Breast epithelium (tissue), 4 donors: ENCODE measurements around the gene MTNR1A. TPM values are rescaled to one million over a fixed set of nuclear protein-coding genes. Genes with fewer than 3 reads are reported as not detected.
"Not testable (repeated sequence)": the region's sequence is repeated elsewhere in the genome, so short reads cannot be mapped to it uniquely, and the experiment has no call there.

ENCODE experiments used
- DNase-seq, 2 donors: peaks; one replicate each; pipeline ENCODE4 v3.0.0-alpha.2; 2019; ENCODE audit warnings: low spot score in 2 of 2
- H3K27ac ChIP-seq, 2 donors: fragments of 200-600 bp; sonication (generic) in 1 of 2; one replicate each; pipeline ENCODE4 v1.5.1; 2016 to 2019; ENCODE audit warnings: mild to moderate bottlenecking in 1 of 2
- H3K27me3 ChIP-seq, 2 donors: fragments of 200-600 bp; sonication (generic) in 1 of 2; one replicate each; pipeline versions ENCODE4 v1.5.1 to v1.6.0; 2017 to 2019; ENCODE audit warnings: control low read depth in 1 of 2, mild to moderate bottlenecking in 1 of 2
- H3K36me3 ChIP-seq: fragments of 200-600 bp; one replicate; pipeline ENCODE4 v1.5.1; 2019
- H3K4me1 ChIP-seq, 2 donors: fragments of 200-600 bp; sonication (generic); one replicate each; pipeline ENCODE4 v1.5.1; 2016 to 2019; ENCODE audit warnings: control low read depth in 1 of 2
- H3K4me3 ChIP-seq, 3 donors: fragments of 200-600 bp; sonication (generic); 1 replicate in 2 of 3; 2 replicates in 1 of 3; pipeline ENCODE4 v1.5.1; 2016 to 2019; ENCODE audit warnings: mild to moderate bottlenecking in 3 of 3, moderate library complexity in 2 of 3
- H3K9me3 ChIP-seq, 2 donors: fragments of 200-600 bp; sonication (generic) in 1 of 2; one replicate each; pipeline ENCODE4 v1.5.1; 2016 to 2019; ENCODE audit warnings: control low read depth in 1 of 2
- POLR2A ChIP-seq: fragments of 450-650 bp; IDR thresholded peaks from one replicate; pipeline ENCODE4 v1.6.1; 2016; ENCODE audit warnings: antibody characterized with exemption, mild to moderate bottlenecking, moderate library complexity
- POLR2AphosphoS5 ChIP-seq, 3 donors: sonication (generic); formaldehyde crosslinking; IDR thresholded peaks; one replicate each; pipeline ENCODE4 v1.6.1; 2017; ENCODE audit warnings: antibody characterized with exemption in 3 of 3
- intact Hi-C: fragments of 100-400 bp; cut with DNase I; formaldehyde crosslinking; loops from one replicate; pipeline ENCODE4 v1.15.1; 2023; ENCODE audit warnings: low total_unique reads
- total RNA-seq, 3 donors: library from RNA; depleted of rRNA; stranded (reverse); fragments of >200 nt; gene quantifications; one replicate each; pipeline ENCODE4 v1.1.0, GENCODE V29; 2016
- TF ChIP-seq, protein P1 (sequence below), 3 donors: fragments of 450-650 bp; IDR thresholded peaks; one replicate each; pipeline ENCODE4 v1.5.1; 2016 to 2017; ENCODE audit warnings: antibody characterized with exemption in 3 of 3, mild to moderate bottlenecking in 3 of 3, moderate library complexity in 3 of 3

Gene MTNR1A
- total RNA-seq, 3 donors from 2014 or later: not detected

DNA sequence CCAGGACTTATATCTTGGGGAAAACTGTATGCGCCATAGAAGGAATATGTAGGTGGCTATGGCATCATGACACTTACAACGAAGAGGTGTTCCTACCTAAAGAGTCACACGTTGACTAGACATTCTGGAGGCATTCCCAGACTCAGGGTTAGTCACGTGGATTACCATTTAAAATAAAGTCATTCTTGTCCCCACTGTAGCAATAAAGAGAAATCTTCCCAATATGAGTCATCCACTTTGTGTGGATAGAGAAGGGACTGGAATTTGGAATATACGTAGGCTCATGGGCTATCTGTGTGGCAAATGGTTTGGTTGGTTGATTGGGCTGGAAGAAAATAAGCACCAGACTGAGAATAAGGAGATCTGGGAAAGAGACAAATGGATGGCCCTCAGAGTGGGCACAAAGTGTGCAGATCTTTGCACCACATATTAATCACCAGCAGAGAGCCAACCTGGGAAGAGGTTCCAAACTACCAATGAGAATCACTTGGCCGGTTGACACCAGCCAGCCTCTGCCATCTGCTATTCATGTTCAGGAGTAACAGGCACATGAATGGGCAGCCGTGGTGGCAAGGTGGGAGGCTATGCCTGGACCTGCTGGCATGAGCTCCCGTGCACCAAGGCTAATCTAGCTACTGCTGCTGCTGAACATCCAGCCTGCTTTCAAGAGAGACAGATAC, 41.0 kb downstream of the MTNR1A start:
- no peaks in the 10 kb centered on the region for H3K27me3 ChIP-seq

DNA sequence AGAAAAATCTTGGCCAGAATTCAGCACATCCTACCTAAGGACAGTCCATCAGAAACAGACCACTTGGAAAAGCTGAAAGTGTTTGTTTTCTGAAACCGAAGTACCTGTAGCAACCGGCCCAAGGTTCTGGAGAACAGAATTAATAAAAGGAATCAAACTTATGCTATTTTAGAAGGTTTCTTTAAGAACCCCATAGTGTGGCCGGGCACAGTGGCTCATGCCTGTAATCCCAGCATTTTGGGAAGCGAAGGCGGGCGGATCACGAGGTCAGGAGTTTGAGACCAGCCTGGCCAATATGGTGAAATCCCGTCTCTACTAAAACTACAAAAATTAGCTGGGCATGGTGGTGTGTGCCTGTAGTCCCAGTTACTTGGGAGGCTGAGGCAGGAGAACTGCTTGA, 50.6 kb downstream of the MTNR1A start:
- DNase-seq, H3K4me1 ChIP-seq, H3K4me3 ChIP-seq, intact Hi-C loops, H3K27me3 ChIP-seq, H3K9me3 ChIP-seq, H3K27ac ChIP-seq, H3K36me3 ChIP-seq: not testable (repeated sequence)

More for the DNA sequence above, 41.0 kb downstream of the MTNR1A start:
- TF ChIP-seq POLR2AphosphoS5 (IDR thresholded peaks at IDR 0.05) (no peak), POLR2A (no peak)
- TF ChIP-seq, protein P1, sequence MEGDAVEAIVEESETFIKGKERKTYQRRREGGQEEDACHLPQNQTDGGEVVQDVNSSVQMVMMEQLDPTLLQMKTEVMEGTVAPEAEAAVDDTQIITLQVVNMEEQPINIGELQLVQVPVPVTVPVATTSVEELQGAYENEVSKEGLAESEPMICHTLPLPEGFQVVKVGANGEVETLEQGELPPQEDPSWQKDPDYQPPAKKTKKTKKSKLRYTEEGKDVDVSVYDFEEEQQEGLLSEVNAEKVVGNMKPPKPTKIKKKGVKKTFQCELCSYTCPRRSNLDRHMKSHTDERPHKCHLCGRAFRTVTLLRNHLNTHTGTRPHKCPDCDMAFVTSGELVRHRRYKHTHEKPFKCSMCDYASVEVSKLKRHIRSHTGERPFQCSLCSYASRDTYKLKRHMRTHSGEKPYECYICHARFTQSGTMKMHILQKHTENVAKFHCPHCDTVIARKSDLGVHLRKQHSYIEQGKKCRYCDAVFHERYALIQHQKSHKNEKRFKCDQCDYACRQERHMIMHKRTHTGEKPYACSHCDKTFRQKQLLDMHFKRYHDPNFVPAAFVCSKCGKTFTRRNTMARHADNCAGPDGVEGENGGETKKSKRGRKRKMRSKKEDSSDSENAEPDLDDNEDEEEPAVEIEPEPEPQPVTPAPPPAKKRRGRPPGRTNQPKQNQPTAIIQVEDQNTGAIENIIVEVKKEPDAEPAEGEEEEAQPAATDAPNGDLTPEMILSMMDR (IDR thresholded peaks at IDR 0.05): no peak
- no peaks in the 10 kb centered on the region for H3K4me1 ChIP-seq
- DNase-seq: no peak
- intact Hi-C loops: no loop called here
- H3K9me3 ChIP-seq: peaks cover 0 to 19% of the 10 kb centered on the region in 2 donors
- no peaks in the 10 kb centered on the region for H3K36me3 ChIP-seq
- no peak overlapping the region for H3K4me3 ChIP-seq
- H3K27ac ChIP-seq: no peak overlapping the region

DNA sequence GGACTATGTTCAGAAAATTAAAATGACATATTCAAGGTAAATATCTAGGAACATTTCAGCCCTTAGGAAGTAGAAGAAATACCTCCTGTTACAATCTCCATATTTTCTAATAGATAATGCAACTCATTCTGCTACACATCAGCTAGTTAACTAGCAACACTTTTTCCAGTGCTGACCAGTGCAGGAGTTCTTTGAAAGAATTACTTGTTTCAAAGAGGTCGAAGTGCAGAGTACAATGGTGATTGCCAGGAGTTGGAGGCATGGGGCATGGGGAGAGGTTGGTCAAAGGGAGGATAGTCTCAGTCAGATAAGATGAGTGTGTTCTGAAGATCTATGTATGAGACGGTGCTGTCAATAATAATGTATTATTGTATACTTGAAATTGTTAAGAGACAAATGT, 53.1 kb downstream of the MTNR1A start:
- Histone ChIP-seq H3K36me3 (no peaks in the 10 kb centered on the region), H3K9me3 (no peaks in the 10 kb centered on the region), H3K27ac (no peak overlapping the region), H3K4me1 (no peaks in the 10 kb centered on the region), H3K4me3 (no peak overlapping the region), H3K27me3 (no peaks in the 10 kb centered on the region)
- intact Hi-C loops: no loop called here
- TF ChIP-seq, protein P1 (IDR thresholded peaks at IDR 0.05): no peak
- TF ChIP-seq POLR2A: no peak
- TF ChIP-seq POLR2AphosphoS5 (IDR thresholded peaks at IDR 0.05): no peak
- no peak for DNase-seq

DNA sequence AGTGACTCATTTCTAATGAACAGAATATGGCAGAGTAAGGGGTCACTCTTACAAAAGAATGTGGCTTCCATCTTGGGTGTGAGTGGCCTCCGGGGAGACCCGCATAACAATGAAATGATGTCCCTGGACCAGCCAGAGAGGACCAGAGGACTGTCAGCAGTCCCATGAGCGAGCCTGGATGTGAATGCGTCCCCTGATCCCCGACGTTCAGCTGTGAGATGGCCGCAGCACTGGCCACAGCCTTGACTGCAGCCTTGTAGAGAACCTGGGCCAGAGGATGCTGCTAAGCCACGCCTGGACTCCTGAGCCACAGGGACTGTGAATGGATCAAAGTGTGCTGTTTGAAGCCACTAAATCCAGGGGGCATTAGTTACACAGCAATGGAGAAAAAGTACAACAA, 53.8 kb downstream of the MTNR1A start:
- no peak for DNase-seq
- Histone ChIP-seq H3K4me1 (no peaks in the 10 kb centered on the region), H3K9me3 (no peaks in the 10 kb centered on the region), H3K4me3 (no peak overlapping the region), H3K27ac (no peak overlapping the region), H3K27me3 (no peaks in the 10 kb centered on the region), H3K36me3 (no peaks in the 10 kb centered on the region)
- intact Hi-C loops: no loop called here
- TF ChIP-seq, protein P1 (IDR thresholded peaks at IDR 0.05): no peak
- TF ChIP-seq POLR2AphosphoS5 (IDR thresholded peaks at IDR 0.05) (no peak), POLR2A (no peak)

DNA sequence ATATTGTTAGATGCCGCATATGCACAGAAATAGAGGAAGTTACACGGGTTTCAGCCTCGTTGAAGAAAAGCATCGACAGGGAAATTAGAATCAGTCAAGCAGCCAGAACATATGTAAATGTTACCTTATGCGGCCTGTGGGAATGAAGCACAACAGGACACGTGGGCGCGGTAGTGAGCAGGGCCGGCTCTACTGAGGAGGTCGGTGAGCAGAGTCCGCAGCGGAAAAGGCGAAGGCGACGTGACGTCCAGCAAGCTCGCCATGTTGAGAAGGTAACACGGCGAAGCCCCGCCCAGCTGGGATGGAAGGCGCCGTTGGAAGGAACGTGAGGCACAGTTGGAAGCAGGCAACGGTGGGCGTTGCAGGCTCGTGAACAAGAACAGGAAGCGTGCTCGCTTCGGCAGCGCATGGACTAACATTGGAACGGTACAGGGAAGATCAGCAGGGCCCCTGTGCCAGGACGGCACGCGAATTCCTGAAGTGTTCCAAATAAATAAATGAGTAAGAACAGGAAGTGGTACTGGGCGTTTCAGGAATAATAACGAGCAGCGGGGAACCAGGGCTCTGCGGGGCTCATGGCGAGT, 54.6 kb downstream of the MTNR1A start:
- Histone ChIP-seq H3K4me1 (no peaks in the 10 kb centered on the region), H3K36me3 (no peaks in the 10 kb centered on the region), H3K27me3 (no peaks in the 10 kb centered on the region), H3K9me3 (no peaks in the 10 kb centered on the region), H3K4me3 (no peak overlapping the region), H3K27ac (no peak overlapping the region)
- TF ChIP-seq, protein P1 (IDR thresholded peaks at IDR 0.05): no peak
- TF ChIP-seq POLR2A: no peak
- TF ChIP-seq POLR2AphosphoS5 (IDR thresholded peaks at IDR 0.05): no peak
- intact Hi-C loops: no loop called here
- DNase-seq: no peak
